ENCODE results near the gene TMEM63C.
A peak's percentile ranks its signal among the peaks of the same experiment; 100 is the strongest.

The TMEM63C gene

GRCh38 chr14:77199590-77199989, 18.0 kb downstream of the TMEM63C start:
- no peak for DNase-seq

- DNase-seq = no peak
Measured at GRCh38 chr14:77200406-77200985, 18.9 kb downstream of the TMEM63C start.

- no peak for DNase-seq
Measured at GRCh38 chr14:77201696-77202095, 20.1 kb downstream of the TMEM63C start.

- DNase-seq = no peak
Measured at GRCh38 chr14:77203611-77204458, 22.2 kb downstream of the TMEM63C start.

DNA sequence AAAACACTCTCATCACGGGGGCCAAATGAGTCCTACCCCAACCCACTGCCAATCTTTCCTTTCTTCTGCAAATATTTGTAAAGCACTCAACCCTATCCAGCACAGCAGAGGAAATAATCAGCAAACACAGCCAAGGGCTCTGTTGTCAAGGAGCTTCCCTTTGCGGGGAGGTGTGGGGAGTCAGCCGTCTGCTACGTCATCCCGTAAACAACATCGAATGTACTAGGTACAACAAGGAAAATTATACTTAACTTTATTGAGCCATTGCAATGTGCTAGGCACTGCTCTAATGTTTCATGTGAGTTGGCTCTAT, 22.8 kb downstream of the TMEM63C start:
- DNase-seq = peak; percentile 91

GRCh38 chr14:77204907-77205306, 23.3 kb downstream of the TMEM63C start:
- no peak for DNase-seq

DNA sequence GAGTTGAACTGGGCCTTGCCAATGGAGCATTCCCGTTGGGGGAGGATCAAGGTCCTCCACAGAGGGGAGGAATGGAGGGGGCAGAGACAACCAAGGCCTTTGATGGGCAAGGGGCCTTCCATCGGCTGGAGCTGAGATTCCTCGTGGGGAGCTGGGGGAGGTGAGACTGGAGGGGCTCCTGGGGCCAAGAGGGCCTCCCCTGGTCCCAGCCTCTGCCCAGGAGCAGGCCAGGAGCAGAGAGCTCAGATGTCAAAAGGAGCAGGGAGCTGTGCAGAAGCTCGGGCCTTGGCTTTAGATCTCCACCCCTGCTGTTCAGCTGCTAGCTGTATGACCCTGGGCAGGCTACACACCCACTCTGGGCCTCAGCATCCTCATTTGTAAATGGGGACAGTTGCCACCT, 24.0 kb downstream of the TMEM63C start:
- no peak for DNase-seq

GRCh38 chr14:77206261-77206824, 24.7 kb downstream of the TMEM63C start:
- DNase-seq = no peak

- no peak for DNase-seq
Measured at GRCh38 chr14:77206877-77207389, 25.3 kb downstream of the TMEM63C start.

GRCh38 chr14:77208291-77208978, 26.8 kb downstream of the TMEM63C start:
- DNase-seq = peak; percentile 35

- DNase-seq = no peak
Measured at GRCh38 chr14:77208979-77209318, 27.4 kb downstream of the TMEM63C start.

DNA sequence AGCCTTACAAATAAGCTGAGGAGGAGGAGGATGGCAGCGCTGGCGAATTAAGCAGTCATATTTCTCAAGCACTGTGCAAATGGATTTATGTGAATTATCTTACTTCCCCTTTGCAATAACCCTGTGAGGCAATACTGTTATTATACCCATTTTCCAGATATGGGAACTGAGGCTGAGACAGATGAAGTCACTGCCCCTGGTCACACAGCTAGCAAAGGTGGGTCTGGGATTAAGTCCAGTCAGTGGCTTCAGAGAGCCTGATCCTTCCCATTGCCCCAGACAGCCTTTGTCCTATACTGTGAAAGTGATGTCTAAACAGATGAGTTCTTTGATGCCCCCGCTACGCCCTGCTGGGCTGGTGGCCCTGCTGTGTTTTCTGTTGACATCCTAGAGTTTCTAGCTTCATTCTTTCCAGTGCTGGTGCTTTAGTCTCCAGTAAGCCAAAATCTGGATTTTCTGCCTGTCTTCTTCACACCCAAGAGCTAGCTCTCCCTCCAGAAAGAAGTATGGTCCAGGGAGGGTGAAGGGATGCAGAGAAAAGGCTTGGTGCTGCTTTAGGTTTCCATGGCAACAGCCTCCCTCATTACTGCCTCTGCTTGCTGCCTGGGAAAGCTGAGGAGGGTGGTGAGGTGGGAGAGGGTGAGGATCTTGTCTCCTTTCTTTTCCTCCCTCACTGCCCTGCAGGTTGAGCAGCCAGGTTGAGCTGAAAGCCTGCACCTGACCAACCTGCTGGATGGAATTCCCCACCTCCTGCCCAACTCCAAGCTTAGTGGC, 30.7 kb downstream of the TMEM63C start:
- no peak for DNase-seq

DNA sequence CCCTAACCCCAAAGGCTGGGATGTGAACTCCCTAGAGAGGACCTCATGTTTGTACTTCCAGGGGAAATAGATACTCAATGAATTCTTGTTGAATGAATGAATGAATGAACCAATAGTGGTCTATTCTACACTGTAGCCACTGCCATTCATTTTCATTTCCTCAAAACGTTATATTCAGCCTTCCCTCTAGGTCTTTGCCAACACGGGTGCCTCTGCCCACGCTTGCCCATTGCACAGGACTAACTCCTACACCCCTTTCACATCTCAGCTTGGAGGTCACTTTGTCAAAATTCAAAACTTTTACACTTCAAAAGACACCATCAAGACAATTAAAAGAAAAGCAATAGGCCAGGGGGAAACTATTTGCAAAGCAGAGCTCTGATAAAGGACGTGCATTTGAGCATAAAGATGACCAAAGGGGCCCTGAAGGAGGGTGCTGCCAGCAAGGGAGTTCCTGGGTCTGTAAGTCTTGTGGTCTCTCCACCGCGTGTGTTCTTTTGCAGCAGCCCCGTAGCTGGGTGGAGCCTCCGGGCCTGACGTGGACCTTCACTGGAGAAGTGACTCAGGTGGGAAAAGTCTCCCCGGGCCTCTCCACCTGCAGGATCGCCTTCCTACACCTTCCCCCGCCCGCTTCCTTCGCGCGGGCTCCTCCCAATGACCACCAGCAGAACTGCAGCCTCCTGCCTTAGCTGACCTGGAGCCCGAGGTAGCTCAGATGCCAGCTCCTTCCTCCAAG, 31.5 kb downstream of the TMEM63C start:
- no peak for DNase-seq

GRCh38 chr14:77213679-77214016, 32.0 kb downstream of the TMEM63C start:
- DNase-seq = no peak

- no peak for DNase-seq
Measured at GRCh38 chr14:77214216-77214615, 32.6 kb downstream of the TMEM63C start.

DNA sequence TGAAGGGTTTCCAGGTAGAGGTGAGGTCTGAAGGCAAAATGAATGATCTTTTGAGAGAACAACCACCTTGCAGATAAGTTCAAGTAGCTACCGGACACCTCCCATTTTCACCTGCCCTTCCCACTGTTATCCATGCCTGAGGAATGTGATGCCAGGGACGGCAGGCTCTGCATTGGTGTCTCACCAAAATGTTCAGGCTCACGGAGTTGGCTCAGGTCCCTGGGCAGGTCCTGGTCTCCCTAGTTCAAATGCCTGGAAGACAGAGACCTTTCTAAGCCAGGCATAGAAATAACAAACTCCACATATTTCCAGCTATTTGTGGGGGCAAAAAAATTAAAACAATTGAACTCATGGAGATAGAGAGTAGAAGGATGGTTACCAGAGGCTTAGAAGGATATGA, 36.0 kb downstream of the TMEM63C start:
- DNase-seq = no peak

- no peak for DNase-seq
Measured at GRCh38 chr14:77219591-77219990, 38.0 kb downstream of the TMEM63C start.

DNA sequence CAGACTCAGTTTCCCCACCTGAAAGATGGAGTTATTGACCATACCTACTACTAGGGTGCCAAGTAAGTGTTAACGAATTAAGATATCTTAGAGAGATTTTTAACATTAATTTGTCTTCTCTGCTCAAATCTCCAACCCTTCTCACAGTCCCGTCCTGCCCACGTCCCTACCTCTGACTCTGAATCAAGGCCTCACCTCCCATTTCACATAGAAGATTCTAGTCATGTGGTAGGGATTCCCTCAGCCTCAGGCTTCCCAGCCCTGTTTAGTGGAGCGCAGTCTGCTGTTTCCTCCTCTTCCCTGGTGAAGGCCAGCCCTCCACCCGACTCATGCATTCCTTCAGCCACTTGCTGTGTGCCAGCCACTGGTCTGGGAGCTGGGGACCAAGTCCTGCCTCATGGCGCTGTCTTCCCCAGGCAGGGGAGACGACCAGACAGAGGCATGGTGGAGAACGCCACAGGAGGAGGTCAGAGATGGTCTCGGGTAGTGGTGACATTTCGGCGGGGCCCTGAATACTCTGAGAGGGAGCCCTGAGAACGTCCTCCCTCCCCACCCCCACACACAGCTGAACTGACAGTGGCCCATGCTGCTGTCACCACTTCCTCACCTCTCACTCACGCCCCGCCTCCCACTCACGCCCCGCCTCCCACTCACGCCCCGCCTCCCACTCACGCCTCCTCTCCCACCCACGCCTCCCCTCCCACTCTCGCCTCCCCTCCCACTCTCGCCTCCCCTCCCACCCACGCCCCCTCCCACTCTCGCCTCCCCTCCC, 38.8 kb downstream of the TMEM63C start:
- DNase-seq = no peak

DNA sequence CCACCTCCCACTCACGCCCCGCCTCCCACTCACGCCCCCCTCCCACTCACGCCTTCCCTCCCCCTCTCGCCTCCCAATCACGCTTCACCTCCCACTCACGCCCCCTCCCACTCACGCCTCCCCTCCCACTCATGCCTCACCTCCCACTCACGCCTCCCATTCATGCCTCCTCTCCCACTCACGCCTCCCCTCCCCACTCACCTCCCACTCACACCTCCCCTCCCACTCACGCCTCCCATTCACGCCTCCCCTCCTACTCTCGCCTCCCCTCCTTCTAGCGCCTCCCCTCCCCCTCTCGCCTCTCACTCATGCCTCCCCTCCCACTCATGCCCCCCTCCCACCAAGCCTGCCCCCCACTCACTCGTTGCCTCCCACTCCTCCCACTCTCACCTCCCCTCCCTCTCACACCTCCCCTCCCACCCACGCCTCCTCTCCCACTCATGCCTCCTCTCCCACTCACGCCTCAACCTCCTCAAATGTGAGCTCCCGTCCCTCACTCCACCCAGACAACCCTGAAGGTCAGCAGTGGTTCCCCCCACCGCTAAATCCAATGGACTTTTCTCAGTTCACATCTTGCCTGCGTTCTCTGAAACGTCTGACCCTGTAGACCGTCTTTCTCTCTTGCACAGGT, 39.8 kb downstream of the TMEM63C start:
- no peak for DNase-seq

DNA sequence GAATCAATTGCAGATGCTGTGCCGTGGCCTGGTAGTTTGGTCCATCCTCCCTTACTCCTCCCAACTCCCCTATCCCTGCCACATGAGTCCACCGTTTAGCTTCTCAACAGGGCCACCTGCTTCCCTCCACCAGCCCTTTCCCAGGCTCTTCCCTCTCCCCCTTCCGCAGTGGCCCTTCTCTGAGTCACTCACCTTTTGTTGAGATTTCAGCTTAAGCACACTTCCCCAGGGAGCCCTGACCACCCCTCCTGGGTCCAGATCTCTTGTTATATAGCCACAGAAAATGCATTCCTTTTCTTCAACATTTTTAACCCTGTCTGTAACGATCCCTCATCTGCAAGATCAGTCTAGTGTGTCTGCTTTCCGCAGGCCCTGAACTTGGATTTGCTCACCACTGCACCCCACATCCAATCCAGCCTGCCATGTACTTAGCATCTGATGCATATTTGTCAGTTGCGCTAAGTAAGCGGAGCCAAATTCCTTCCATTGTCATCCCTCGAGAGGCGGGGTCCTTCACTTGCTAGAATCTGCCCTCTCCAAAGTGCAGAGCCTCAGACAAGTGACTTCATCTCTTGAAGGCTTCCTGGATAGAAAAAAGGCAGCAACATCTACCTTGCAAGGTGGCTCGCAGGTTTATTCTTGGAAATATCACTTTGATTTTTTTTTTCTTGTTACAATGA, 41.1 kb downstream of the TMEM63C start:
- no peak for DNase-seq
